CD4-positive, alpha-beta T cell treated with Interleukin-17A for 4 hours (primary cell): ENCODE data around the gene HYPK.

Source experiments
- DNase-seq: peaks from one replicate; pipeline ENCODE4 v3.0.0-alpha.2; 2020; ENCODE audit warnings: mixed read lengths

The HYPK gene

DNA sequence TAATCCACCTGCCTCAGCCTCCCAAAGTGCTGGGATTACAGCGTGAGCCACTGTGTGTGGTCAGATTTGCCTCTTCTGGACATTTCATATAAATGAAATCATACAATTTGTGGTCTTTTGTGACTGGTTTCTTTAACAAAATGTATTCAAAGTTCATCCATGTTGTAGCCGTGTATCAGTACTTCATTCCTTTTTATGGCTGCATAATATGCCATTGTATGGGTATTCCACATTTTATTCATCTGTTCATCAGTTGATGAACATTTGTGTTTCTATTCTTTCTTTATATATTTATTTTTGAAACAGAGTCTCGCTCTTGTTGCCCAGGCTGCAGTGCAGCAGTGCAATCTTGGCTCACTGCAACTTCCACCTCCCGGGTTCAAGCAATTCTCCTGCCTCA is 52.2 kb downstream of the HYPK start:
- DNase-seq = no peak
